HepG2 (cell line): ENCODE data around the gene VRK1.

Source experiments
- CTCF ChIP-seq: sonication (generic); formaldehyde crosslinking; IDR thresholded peaks from 2 replicates; pipeline ENCODE4 v1.5.0; 2020; ENCODE audit warnings: mild to moderate bottlenecking, missing genetic modification reagents, moderate library complexity
- EP300 ChIP-seq, 3 experiments: sonication (generic) in 1 of 3; formaldehyde crosslinking in 1 of 3; IDR thresholded peaks; 2 replicates each; pipeline versions ENCODE4 v1.5.1 to v1.6.1; 2011 to 2020; ENCODE audit warnings: low read depth in 2 of 3, low read length in 2 of 3, borderline replicate concordance in 1 of 3, improper control_type of control experiment in 1 of 3, mild to moderate bottlenecking in 1 of 3, missing genetic modification reagents in 1 of 3, moderate library complexity in 1 of 3
- FOXK2 ChIP-seq: fragments of 450-650 bp; IDR thresholded peaks from 2 replicates; pipeline ENCODE4 v1.6.1; 2016
- GTF2F1 ChIP-seq: fragments of 150-350 bp; IDR thresholded peaks from 2 replicates; pipeline ENCODE4 v1.6.1; 2014; ENCODE audit warnings: low read length
- JUN ChIP-seq: sonication (generic); formaldehyde crosslinking; IDR thresholded peaks from 2 replicates; pipeline ENCODE4 v1.4.0; 2020; ENCODE audit warnings: mild to moderate bottlenecking, missing genetic modification reagents
- MAZ ChIP-seq, 2 experiments: sonication (generic) in 1 of 2; formaldehyde crosslinking in 1 of 2; IDR thresholded peaks; 2 replicates each; pipeline versions ENCODE4 v1.5.0 to v1.6.1; 2012 to 2020; ENCODE audit warnings: low read depth in 2 of 2, mild to moderate bottlenecking in 2 of 2, borderline replicate concordance in 1 of 2, improper control_type of control experiment in 1 of 2, low read length in 1 of 2, missing genetic modification reagents in 1 of 2, moderate library complexity in 1 of 2
- ZBTB49 ChIP-seq: sonication (generic); formaldehyde crosslinking; IDR thresholded peaks from 2 replicates; pipeline ENCODE4 v1.4.0; 2020; ENCODE audit warnings: missing genetic modification reagents, borderline replicate concordance
- ZFP36L1 ChIP-seq: sonication (generic); formaldehyde crosslinking; IDR thresholded peaks from 2 replicates; pipeline ENCODE4 v1.8.0; 2022; ENCODE audit warnings: mild to moderate bottlenecking, missing genetic modification reagents, moderate library complexity
- TF ChIP-seq, protein P1 (sequence below): IDR thresholded peaks from 2 replicates; pipeline ENCODE4 v1.6.1; 2016; ENCODE audit warnings: missing biosample characterization, missing genetic modification reagents, low read depth

- TF ChIP-seq, protein P1, sequence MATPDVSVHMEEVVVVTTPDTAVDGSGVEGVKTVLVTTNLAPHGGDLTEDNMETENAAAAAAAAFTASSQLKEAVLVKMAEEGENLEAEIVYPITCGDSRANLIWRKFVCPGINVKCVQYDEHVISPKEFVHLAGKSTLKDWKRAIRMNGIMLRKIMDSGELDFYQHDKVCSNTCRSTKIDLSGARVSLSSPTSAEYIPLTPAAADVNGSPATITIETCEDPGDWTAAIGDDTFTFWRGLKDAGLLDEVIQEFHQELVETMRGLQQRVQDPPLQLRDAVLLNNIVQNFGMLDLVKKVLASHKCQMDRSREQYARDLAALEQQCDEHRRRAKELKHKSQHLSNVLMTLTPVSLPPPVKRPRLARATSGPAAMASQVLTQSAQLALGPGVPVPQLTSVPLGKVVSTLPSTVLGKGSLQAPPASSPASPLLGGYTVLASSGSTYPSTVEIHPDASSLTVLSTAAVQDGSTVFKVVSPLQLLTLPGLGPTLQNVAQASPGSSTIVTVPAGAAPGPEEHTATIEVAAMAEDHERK (CRISPR knock-in tag), result no peak
- TF ChIP-seq GTF2F1 (no peak), ZBTB49 (CRISPR knock-in tag) (no peak), ZFP36L1 (CRISPR knock-in tag) (no peak), MAZ (IDR thresholded peaks at IDR 0.05; ENCODE audit: borderline replicate concordance, low read depth, low read length) (no peak), MAZ (CRISPR knock-in tag; IDR thresholded peaks at IDR 0.05; ENCODE audit: low read depth) (no peak), EP300 (IDR thresholded peaks at IDR 0.05; ENCODE audit: low read depth in 2 of 2, low read length in 2 of 2) (no peak), EP300 (CRISPR knock-in tag; IDR thresholded peaks at IDR 0.05; ENCODE audit: borderline replicate concordance) (no peak), CTCF (no peak), FOXK2 (no peak), JUN (CRISPR knock-in tag) (no peak)
Measured at GRCh38 chr14:96905065-96905464, 107.9 kb downstream of the VRK1 start.
